HG03095 (cell line): ENCODE measurements around the gene MDK.

Experiments
- ATAC-seq: cut with Tn5 transposase; IDR thresholded peaks from one replicate; pipeline ENCODE4 v1.9.1; 2021; ENCODE audit warnings: moderate library complexity; ENCODE audit not compliant: unreplicated experiment

The MDK gene

DNA sequence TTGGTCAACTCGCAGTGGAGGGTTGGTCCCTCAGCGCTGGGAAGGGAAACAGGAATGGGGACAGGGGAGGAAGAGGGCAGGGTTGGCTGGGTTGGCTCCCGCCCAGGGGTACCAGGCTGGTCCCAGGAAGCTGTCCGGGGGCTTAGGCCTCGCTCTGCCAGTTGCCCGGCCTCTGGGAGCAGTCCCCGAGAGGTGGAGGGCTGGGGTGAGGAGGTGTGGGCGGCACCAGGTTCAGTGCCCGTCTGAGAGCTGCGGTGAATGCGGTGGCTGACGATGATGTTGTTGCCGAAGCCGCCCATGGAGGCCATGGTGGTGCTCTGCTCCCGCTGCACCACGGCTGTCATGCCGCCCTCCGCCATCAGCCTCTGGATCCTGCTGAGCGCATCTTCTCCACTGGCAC is 16.1 kb downstream of the MDK start:
- no peak for ATAC-seq

- no peak for ATAC-seq
These were observed 21.8 kb downstream of the MDK start for GRCh38 chr11:46402957-46403902.

DNA sequence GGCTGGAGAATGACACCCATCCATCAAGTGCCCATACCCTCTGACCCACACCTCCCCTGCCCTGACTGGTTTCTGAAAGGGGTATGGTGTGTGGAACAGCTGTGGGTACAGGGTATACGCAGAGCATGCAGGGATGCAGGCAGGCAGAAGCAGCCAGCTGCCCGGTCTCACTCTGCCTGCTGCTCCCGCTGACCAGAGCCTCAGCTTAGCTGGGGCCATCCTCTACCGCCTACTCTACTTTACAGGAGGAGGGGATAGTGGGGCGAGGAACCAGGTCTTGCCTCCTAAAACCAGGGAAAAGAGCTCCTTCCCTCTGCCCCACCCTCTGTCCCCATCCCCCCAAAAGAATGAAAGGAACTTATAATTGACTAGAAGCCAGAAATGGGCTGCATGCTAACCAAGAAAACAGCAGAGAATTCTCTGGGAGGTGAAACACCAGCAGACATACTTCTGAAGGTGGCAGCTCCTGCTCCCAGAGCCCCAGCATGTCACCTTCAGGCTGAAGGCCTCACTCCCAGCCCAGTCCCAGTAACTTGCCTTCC is 23.1 kb downstream of the MDK start:
- ATAC-seq = no peak

DNA sequence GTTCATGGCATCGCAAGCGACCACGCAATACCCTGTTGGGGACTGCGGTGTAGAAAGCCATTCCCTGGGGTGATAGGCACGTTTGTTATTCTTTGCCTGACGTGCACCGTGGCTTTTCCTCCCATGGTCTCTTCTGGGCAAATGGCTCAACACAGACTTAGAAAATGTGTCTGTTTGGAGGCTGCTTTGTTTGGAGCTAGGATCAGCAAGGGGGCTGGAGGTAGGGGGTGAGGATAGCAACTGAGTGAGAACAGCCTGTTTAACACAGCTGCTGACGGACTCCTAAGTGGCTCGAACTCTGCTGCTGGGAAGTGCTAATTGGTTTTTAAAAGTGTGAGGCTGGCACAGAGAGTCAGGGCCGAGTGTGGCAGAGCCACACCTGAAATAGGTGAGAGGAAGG is 26.2 kb downstream of the MDK start:
- ATAC-seq = no peak

GRCh38 chr11:46408407-46408986 is 27.0 kb downstream of the MDK start:
- no peak for ATAC-seq

GRCh38 chr11:46410021-46410420 is 28.6 kb downstream of the MDK start:
- ATAC-seq = no peak

DNA sequence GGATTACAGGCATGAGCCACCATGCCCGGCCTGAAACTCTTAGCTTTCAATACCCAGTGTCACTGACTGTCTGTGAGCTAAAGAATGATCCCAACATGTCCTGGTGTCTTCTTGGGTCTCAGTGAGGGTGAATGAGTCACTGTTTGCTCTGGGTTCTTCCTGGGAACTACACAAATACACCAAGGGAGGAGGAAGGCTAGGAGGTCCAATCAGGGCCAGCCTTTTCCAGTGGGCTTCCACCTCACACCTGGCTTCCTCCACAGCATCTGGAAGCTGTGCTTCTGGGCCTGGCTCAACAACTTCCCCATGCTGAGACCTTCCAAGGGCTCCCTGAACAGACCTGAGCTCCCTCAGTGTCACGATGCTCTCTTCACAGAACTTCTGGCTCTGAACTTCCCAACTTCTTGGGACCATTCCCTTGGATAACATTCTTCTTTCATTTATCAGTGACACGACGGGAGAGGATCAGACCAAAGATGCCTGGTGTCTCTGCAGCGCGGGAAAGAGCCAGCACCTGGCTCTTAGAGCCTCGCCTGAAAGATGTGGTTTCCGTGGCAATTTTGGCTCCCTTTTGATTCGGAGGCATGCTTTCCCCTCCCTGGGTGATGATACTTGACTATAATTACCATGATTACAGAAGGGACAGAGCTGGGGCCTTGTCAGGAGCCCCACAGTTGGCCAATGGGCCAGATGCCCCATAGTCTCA is 32.4 kb downstream of the MDK start:
- ATAC-seq = no peak

- no peak for ATAC-seq
These were observed 33.0 kb downstream of the MDK start for GRCh38 chr11:46414466-46414796.

GRCh38 chr11:46414879-46415278 is 33.4 kb downstream of the MDK start:
- no peak for ATAC-seq

GRCh38 chr11:46417711-46418110 is 36.2 kb downstream of the MDK start:
- no peak for ATAC-seq

DNA sequence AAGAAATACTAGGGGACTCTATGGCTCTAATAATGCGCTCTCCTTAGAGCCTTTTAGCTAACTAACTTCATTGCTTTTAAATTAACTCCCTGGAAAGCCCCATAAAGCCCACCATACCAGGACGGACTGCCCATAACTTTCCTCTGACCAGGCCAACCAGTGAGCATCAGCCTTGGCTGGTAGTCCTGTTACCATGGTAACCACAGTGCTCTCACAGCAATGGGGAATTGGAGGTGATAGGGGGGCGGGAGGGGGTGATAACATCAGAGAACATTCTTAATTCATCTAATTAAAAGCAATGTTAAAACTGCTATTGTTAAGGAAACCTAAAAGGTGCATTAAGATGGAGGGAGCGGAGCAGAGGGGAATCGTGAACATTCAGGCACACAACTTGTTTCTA is 37.3 kb downstream of the MDK start:
- ATAC-seq = no peak

GRCh38 chr11:46420513-46420912 is 39.0 kb downstream of the MDK start:
- ATAC-seq = no peak

- ATAC-seq = no peak
These were observed 39.9 kb downstream of the MDK start for GRCh38 chr11:46421257-46421880.

- no peak for ATAC-seq
These were observed 41.1 kb downstream of the MDK start for GRCh38 chr11:46422588-46422987.

DNA sequence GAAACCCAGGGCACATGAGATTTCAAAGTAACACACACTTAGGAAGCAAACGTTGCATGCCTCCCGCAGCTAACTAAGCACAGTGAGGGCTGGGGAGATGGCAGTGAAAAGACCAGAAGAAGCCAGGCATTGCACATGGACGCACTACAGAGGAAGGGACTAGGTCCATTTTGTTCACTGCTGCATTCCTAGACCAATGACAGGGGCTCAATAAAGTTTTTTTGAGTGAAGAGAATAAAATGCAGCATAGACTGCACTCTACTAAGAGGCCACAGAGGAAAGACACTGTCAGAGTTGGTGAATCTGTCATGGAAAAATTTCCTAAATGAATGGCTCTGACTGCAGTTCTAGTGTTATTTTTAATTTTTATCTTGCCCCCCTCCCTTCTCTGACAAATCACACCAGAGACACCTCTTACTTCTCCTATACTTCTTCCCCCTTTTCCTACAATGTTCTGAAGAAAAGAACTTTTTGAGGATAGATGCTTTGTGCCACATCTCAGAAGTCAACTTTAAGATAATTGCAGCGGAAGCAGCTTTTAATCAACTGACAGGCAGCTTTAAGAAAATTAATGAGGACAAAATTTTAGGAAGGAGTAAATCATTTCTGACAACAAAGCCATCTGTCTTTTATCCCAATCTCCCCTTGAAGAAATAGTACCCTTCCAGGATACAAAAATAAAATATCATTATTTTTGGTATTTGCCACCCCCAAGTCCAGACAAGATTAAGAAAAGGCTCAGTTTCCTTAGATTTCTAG is 44.9 kb downstream of the MDK start:
- ATAC-seq = no peak

DNA sequence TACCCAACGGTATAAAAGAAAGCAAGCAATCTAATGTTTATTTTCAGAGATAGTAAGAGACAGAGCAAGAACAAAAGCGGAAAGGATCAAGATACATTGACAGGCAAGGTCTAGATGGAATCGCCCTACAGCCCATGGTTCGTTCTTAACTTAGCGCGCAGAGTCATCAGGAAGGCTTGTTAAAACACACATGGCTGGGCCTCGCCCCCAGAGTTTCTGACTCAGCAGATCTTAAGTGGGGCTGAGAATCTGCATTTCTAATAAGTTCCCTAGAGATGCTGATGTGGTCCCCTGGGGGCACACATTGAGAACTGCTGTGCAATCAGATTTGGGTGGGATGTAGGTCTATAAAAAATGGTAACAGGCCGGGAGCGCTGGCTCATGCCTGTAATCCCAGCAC is 45.9 kb downstream of the MDK start:
- ATAC-seq = no peak

- ATAC-seq = no peak
These were observed 48.2 kb downstream of the MDK start for GRCh38 chr11:46429717-46430116.

- no peak for ATAC-seq
These were observed 49.7 kb downstream of the MDK start for GRCh38 chr11:46431211-46431610.
